GM08714 (cell line): ENCODE results near the gene SLIT3.

Source experiments
- H3K4me3 ChIP-seq: fragments of 200-500 bp; sonication (Bioruptor generic); 2 replicates; pipeline ENCODE4 v1.5.1; 2014; ENCODE audit warnings: mild to moderate bottlenecking, low read length, inconsistent platforms
- ZNF274 ChIP-seq: IDR thresholded peaks from 2 replicates; pipeline ENCODE4 v1.6.1; 2012; ENCODE audit warnings: mild to moderate bottlenecking, low read depth, low read length

SLIT3 gene

DNA sequence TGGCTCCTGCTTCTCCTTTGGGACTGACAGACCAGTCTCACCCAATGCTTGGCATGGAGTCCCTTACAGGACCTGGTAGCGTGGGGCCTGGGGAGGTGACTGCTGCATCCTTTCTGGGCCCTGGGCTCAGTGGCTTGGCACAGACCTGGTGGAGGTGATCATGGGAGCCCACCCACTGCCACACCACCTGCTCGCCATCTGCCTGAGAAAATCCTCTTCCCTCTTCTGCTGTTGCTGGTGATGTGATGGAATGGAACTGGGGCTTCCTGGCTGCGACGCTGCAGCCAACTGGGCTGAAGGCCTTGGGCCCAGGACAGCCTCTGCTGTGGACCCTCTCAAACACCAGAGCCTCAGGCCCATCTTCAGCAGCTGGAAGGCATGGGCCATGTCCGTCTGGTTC lies 599.3 kb downstream of the SLIT3 start:
- H3K4me3 ChIP-seq: no peak overlapping the region
- TF ChIP-seq ZNF274: no peak

DNA sequence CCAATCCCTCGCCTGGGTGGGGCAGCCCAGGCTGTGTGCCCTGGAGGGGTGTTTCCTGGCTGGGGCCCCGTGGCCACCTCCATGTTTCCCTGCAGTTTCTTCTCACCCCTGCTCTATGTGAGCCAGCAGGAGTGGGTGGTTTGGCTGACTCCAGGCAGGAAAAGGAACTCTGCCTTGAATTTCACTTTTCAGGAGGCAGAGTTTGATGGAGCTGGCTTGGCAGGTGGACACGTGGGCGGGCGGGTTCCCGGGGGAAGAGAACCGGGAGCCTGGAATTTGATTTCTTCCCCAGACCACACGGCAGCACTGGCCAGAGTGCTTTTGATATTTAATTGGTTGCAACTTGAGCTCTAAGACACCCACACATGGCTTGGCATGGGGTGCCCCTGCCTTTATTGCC lies 601.9 kb downstream of the SLIT3 start:
- H3K4me3 ChIP-seq: no peak overlapping the region
- TF ChIP-seq ZNF274: no peak

DNA sequence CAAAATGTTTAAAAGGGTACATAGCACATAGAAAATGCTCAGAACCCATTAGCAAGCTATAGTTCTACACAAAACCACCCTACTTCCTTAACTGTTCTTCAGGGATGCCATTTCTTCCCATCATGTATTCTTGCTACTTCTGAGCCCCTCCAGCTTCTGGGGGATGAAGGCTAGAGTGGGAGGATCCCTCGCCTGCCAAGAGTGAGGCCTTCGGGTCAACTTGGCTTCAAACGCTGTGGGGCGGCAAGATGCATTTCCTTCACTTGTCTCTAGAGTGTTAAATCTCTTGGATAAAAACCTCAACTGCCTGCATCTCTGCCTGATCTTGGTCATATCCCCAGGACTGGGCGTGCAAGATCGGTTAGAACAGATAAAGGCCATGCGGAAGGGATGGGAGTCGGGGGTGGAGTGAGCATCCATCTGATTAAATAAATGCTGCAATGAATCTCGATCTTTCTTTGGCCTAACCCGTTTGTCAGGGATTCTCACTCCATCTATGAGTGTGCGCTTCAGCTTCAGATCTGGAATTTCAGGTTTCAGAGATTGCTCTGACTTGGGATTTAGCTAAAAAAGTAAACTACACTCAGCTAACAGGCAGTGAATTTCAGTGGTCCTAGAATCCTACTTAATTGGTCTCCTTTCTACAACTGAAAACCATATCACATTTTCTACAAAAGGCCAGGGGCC lies 603.8 kb downstream of the SLIT3 start:
- TF ChIP-seq ZNF274: no peak
- no peak overlapping the region for H3K4me3 ChIP-seq

DNA sequence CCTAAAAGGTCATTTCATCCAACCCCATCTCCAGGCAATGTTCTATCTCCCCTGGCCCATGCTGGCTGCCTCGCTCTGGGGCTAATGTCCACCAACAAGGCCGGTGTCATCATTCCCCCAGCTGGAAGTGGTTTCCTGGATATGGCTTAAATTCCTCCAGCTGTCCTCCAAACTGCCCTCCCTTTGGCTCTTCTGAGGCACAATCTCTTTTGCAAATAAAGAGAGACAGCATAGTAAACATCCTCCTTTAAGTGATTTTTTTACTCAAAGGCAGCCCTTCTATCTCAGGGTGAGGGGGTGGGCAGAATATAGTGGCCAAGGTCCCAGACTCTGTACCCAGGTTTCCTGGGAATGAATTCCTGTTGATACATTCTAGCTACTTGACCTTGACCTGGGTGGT lies 604.3 kb downstream of the SLIT3 start:
- no peak for TF ChIP-seq ZNF274
- no peak overlapping the region for H3K4me3 ChIP-seq

DNA sequence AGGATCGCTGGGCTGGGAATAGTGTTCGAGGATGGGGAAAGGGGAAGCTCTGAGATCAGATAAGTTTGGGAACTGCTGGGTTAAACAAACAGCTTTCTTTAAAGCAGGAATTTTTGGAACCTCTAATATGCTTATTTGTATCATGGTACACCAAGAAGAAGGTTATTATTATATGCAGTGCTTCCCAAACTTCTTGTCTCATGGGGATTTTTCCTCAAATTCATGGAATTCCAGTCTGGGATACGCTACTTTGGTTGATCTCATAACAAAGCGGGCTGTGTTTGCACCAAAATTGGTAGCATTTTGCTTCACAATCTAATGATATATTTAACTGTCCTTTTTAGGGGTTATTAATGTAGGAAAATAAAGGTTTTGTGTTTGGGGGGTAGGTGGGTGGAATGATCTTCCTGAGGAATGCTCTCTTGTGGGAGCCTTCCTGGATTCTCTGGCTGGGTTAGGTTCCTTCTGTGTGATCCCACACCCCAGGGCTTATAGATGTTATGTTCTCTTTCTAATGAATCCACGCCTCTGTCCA lies 605.6 kb downstream of the SLIT3 start:
- TF ChIP-seq ZNF274: no peak
- H3K4me3 ChIP-seq: no peak overlapping the region

DNA sequence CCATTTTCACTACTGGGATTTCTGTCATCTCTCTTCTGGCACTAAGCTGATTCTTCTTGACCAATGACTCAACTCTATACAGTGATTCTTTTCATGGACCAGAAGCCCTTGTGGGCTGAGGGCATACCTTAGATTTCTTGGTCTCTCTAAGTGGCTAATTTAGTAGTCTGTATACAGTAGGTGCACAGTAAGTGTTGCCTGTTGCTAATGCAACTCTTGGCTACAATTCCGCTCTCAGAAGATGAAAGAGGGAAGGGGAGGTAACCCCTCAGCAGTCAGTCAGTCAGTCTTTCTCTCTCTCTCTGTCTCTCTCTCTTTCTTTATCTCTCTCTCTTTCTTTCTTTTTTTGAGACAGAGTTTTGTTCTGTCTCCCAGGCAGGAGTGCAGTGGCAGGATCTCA lies 606.6 kb downstream of the SLIT3 start:
- no peak overlapping the region for H3K4me3 ChIP-seq
- TF ChIP-seq ZNF274: no peak

DNA sequence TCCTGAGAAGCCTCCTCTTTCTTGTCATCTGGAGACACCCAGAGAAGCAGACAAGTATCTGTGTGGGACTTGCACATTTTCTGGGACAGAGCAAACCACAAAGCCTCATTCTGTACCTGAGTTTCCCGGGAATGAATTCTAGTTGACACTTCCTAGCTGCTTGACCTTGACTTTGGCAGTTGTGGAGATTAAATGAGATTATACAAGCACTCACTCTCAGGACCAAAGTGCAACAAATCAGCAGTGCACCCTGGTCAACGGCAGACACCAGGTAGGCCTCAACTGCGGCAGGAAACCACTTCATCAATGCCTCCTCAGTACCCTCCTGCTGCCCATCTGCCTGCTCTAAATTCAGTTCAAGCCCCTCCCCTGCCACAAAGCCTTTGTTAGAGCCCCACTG lies 607.1 kb downstream of the SLIT3 start:
- no peak overlapping the region for H3K4me3 ChIP-seq
- no peak for TF ChIP-seq ZNF274

DNA sequence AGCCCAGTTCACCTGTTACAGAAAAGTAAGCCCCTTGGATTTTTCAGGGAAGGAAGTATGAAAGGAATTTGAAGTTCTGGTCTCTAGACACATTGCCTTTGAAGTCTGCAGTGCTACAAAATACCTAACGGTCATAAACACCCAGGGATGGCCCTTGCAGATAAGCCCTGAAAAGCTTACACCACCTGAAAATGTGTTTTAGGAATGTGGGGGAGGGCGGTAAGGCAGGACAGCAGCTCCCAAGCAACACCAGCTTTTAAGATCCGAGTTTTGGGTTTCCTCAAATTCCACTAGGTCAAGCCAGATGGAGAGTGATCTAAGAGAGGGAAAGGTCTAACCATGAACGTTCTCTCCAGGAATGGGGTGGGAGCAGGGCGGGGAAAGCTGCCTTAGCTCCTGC lies 607.6 kb downstream of the SLIT3 start:
- H3K4me3 ChIP-seq: no peak overlapping the region
- no peak for TF ChIP-seq ZNF274

DNA sequence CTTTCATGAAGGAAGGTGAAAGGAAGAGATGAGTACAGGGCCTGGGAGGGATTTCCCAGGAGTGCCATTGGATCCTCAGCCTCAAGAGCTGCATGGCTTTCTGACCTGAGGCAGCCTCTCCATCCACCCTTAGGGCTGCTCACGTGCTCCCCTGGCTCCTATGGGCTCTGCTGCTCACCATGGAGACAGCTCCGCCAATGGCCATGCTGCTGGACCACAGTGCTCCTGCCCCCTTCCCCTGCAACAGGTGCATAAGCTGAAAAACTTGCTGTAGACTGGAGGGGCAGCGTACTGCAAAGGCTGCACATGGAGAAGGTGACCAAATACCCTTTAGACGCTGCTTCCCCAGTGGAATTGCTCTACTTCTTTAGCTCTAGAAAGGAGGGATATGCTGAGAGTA lies 609.0 kb downstream of the SLIT3 start:
- no peak for TF ChIP-seq ZNF274
- no peak overlapping the region for H3K4me3 ChIP-seq

DNA sequence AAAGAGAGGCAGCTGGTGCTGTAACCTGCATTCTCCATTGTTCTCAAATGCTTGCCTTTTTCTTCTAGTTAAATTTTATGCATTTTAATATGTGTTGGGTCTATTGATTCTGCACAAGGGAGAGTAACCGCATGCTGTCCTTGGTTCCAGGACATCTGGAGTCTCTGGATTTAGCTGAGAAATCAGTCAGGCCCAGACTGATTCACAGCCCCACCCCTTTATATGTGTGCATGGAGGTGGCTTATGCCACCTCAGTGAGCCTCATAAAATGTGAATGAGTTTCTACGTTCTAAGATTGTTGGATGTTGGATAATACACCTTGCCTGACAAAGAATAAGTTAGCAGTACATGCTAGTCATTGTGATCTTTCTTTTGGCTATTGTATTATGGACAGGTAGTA lies 611.7 kb downstream of the SLIT3 start:
- H3K4me3 ChIP-seq: no peak overlapping the region
- no peak for TF ChIP-seq ZNF274

DNA sequence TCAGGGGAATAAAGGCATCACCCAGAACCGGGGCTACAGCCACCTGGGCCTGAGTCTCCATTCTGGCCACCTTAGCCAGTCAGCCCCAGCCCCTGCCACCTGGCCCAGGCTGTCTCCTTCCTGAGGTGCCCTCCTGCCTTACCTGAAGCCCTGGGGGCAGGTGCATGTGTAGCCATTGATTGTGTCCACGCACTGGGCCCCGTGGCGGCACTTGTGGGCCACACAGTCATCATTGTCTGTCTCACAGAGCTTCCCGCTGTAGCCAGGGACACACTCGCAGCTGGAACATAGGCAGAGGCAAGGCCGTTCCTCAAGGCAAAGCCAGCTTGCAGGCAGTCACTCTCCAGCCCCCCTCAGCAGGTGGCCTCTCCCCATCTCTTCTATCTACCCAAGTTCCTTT lies 614.1 kb downstream of the SLIT3 start:
- TF ChIP-seq ZNF274: no peak

DNA sequence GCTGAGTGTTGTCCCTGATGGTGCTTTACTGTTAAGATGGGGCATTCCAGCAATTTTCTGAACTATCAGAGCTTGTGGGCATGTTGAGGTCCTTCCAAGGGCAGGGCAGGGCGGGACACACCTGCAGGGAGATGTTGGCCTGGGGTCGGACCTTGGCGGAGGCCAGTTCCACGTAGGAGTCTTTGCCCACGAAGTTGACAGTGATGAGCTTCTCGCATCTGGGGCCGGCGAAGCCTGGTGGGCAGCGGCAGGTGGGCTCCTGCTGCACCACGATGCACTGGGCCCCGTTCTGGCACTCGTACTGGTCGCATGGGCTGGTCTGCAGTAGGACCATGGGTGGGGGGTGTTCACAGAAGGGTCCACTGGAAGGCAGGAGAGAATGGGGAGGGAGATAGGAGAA lies 615.4 kb downstream of the SLIT3 start:
- no peak for TF ChIP-seq ZNF274
- no peak overlapping the region for H3K4me3 ChIP-seq

More for the DNA sequence above, 614.1 kb downstream of the SLIT3 start:
- no peak overlapping the region for H3K4me3 ChIP-seq

DNA sequence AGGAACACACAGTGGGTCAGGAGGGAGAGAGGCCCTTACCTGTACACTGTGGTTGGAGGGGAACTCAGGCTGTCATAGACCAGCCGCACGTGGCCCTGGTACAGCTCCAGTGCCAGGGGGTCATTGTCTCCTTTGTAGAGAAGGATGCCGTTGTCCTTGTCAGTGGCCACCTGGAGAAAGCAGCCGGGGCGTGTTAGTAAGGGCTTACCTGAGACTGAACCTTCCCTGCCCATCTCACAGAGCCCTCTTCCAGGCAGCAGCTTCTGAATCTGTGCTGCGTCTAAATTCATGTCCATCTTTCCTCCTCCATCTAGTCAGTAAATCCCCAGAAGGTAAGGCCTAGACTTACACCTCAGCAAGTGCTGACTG lies 617.0 kb downstream of the SLIT3 start:
- no peak overlapping the region for H3K4me3 ChIP-seq
- TF ChIP-seq ZNF274: no peak

DNA sequence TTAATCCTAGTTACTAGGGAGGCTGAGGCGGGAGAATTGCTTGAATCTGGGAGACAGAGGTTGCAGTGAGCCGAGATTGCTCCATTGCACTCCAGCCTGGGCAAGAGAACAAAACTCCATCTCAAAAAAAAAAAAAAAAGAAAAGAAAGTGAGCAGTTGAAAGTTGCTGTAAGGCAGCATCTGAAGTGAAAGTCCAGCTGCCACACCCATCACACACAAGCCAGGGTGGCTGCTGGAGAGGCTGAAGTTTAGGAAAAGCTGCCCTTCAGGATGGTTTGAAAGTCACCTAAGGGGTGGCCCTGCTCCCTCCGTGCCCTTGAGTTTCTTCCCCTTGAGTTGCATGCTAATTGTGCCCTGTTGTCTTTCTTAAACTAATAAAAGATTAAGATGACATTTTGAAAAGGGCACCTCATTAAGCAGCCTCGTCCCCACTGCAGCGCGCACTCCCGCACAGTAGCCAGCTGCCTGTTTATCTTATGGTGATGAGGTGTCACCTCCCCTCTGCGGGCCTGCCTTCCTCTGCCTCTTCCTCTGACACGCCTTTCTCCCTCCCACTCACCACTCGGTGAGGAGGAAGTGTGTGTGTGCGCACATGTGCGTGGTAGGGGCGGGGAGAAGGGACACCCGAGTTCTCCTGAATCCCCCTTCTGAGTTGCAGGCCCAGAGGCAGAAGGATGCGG lies 617.6 kb downstream of the SLIT3 start:
- TF ChIP-seq ZNF274: no peak
- no peak overlapping the region for H3K4me3 ChIP-seq

DNA sequence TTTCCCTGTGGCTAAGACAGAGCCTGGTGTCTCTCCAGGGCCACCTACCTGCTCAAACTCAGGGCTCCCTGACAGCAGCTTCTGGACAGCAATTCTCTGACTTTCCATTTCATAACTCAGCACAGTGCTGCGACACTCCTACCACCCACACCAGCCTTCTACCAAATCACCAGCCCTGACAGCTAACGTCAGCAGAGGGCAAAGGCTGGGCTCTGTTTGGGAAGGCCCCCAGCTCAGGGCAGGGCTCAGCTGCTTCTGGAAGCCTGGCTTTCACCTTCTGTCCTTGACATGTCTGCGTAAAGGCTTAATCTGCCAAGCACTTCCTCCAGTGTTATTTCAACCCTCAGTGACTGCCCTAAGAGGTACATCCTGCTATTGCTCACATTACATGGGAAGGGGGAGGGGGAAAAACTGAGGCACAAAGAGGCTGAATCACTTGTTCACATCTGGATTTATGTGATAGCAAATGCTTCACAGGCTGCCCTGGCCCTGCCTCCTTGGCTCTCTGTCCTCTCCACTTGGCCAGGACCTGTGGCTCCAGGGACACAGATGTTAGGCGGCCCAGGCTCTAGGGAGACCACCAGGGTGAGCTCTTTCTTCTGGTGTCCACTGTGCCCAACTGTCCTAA lies 619.3 kb downstream of the SLIT3 start:
- TF ChIP-seq ZNF274: no peak
- no peak overlapping the region for H3K4me3 ChIP-seq
